Astrocyte (in vitro differentiated cells and primary cell): ENCODE data around the gene TENT5A. TPM values are rescaled to one million over a fixed set of nuclear protein-coding genes. Genes with fewer than 3 reads are reported as not detected.

Experiments used
- DNase-seq: peaks from one replicate; pipeline ENCODE4 v3.0.0-alpha.2; 2010; ENCODE audit warnings: low read depth
- FAIRE-seq: peaks from 2 replicates; lab custom pipeline; 2011; peaks lifted over from hg19 to GRCh38; lab: Jason Lieb, UNC
- H2AFZ ChIP-seq: 2 replicates; pipeline ENCODE4 v1.6.0; 2012; ENCODE audit warnings: low read depth, low read length, inconsistent platforms
- H3K27ac ChIP-seq: 2 replicates; pipeline ENCODE4 v1.5.1; 2011; ENCODE audit warnings: low read depth, low read length, inconsistent platforms
- H3K27me3 ChIP-seq: 2 replicates; pipeline ENCODE4 v1.6.0; 2011; ENCODE audit warnings: low read length, inconsistent platforms; ENCODE audit not compliant: insufficient read depth
- H3K36me3 ChIP-seq: 2 replicates; pipeline ENCODE4 v1.5.1; 2011; ENCODE audit warnings: low read length, inconsistent platforms; ENCODE audit not compliant: insufficient read depth
- H3K4me1 ChIP-seq: 2 replicates; pipeline ENCODE4 v1.5.1; 2011; ENCODE audit warnings: low read length, inconsistent platforms; ENCODE audit not compliant: insufficient read depth
- H3K4me2 ChIP-seq: 2 replicates; pipeline ENCODE4 v1.6.0; 2012; ENCODE audit warnings: low read length, inconsistent platforms
- H3K4me3 ChIP-seq: 2 replicates; pipeline ENCODE4 v1.5.1; 2011; ENCODE audit warnings: low read depth, mild to moderate bottlenecking, low read length, inconsistent platforms; ENCODE audit not compliant: insufficient read depth
- H3K79me2 ChIP-seq: 2 replicates; pipeline ENCODE4 v1.6.0; 2012; ENCODE audit warnings: mild to moderate bottlenecking, low read length, inconsistent platforms; ENCODE audit not compliant: insufficient read depth
- H3K9ac ChIP-seq: 2 replicates; pipeline ENCODE4 v1.6.0; 2012; ENCODE audit warnings: mild to moderate bottlenecking, low read length, inconsistent platforms
- H3K9me3 ChIP-seq: 2 replicates; pipeline ENCODE4 v1.5.1; 2012; ENCODE audit warnings: low read depth, mild to moderate bottlenecking, low read length, inconsistent platforms; ENCODE audit not compliant: insufficient read depth
- H4K20me1 ChIP-seq: 2 replicates; pipeline ENCODE4 v1.6.0; 2012; ENCODE audit warnings: low read length, inconsistent platforms; ENCODE audit not compliant: insufficient read depth
- H3K27ac Mint-ChIP-seq: one replicate; pipeline ENCODE4 v1.8.0; 2021; ENCODE audit warnings: mild to moderate bottlenecking, mixed read lengths; ENCODE audit not compliant: unreplicated experiment
- H3K27me3 Mint-ChIP-seq: one replicate; pipeline ENCODE4 v1.8.0; 2021; ENCODE audit warnings: low read depth, mixed read lengths; ENCODE audit not compliant: unreplicated experiment
- H3K36me3 Mint-ChIP-seq: one replicate; pipeline ENCODE4 v1.8.0; 2021; ENCODE audit warnings: low read depth, mixed read lengths; ENCODE audit not compliant: unreplicated experiment
- H3K4me1 Mint-ChIP-seq: one replicate; pipeline ENCODE4 v1.8.0; 2021; ENCODE audit warnings: low read depth, mixed read lengths; ENCODE audit not compliant: unreplicated experiment
- H3K4me3 Mint-ChIP-seq: one replicate; pipeline ENCODE4 v1.8.0; 2021; ENCODE audit warnings: mild to moderate bottlenecking, moderate library complexity, mixed read lengths; ENCODE audit not compliant: unreplicated experiment
- H3K9me3 Mint-ChIP-seq: one replicate; pipeline ENCODE4 v1.8.0; 2021; ENCODE audit warnings: mild to moderate bottlenecking, mixed read lengths; ENCODE audit not compliant: unreplicated experiment
- CTCF ChIP-seq: IDR thresholded peaks from 2 replicates; pipeline ENCODE4 v1.5.1; 2011; ENCODE audit warnings: low read depth, mild to moderate bottlenecking, inconsistent platforms, low read length, moderate library complexity; ENCODE audit not compliant: insufficient read depth
- EZH2 ChIP-seq: IDR thresholded peaks from 2 replicates; pipeline ENCODE4 v1.6.1; 2012; ENCODE audit warnings: mild to moderate bottlenecking, low read length, inconsistent platforms; ENCODE audit not compliant: insufficient read depth
- total RNA-seq: library from RNA; stranded (reverse); gene quantifications from 2 replicates; pipeline ENCODE4 v1.2.1, GENCODE V29; 2021

TENT5A gene
- total RNA-seq, 1 donor from 2014 or later: 17.8 TPM

- Histone ChIP-seq H3K4me1 (no peaks in the 10 kb centered on the region), H3K79me2 (no peaks in the 10 kb centered on the region), H3K9me3 (no peaks in the 10 kb centered on the region), H4K20me1 (no peaks in the 10 kb centered on the region), H3K36me3 (no peaks in the 10 kb centered on the region), H3K27me3 (no peaks in the 10 kb centered on the region), H3K27ac (no peak overlapping the region), H2AFZ (no peak overlapping the region), H3K4me2 (no peak overlapping the region), H3K4me3 (no peak overlapping the region), H3K9ac (no peak overlapping the region)
- H3K9me3 Mint-ChIP-seq: no peaks in the 10 kb centered on the region
- DNase-seq: no peak
- TF ChIP-seq CTCF: no peak
- TF ChIP-seq EZH2: no peak
- peaks cover 2% of the 10 kb centered on the region for H3K4me1 Mint-ChIP-seq
- H3K27me3 Mint-ChIP-seq: no peaks in the 10 kb centered on the region
- FAIRE-seq: no peak
- no peak overlapping the region for H3K4me3 Mint-ChIP-seq
- H3K27ac Mint-ChIP-seq: no peak overlapping the region
- no peaks in the 10 kb centered on the region for H3K36me3 Mint-ChIP-seq
Measured at GRCh38 chr6:81714684-81715083, 37.8 kb downstream of the TENT5A start.

GRCh38 chr6:81713205-81713604 is 39.3 kb downstream of the TENT5A start:
- Mint-ChIP-seq H3K4me3 (no peak overlapping the region), H3K9me3 (no peaks in the 10 kb centered on the region), H3K27ac (no peak overlapping the region), H3K27me3 (no peaks in the 10 kb centered on the region), H3K36me3 (no peaks in the 10 kb centered on the region), H3K4me1 (peaks cover 5% of the 10 kb centered on the region)
- Histone ChIP-seq H3K79me2 (no peaks in the 10 kb centered on the region), H3K4me2 (no peak overlapping the region), H3K4me3 (no peak overlapping the region), H3K27ac (no peak overlapping the region), H3K9me3 (no peaks in the 10 kb centered on the region), H3K27me3 (no peaks in the 10 kb centered on the region), H3K9ac (no peak overlapping the region), H2AFZ (no peak overlapping the region), H3K4me1 (peaks cover 5% of the 10 kb centered on the region), H3K36me3 (no peaks in the 10 kb centered on the region), H4K20me1 (no peaks in the 10 kb centered on the region)
- no peak for TF ChIP-seq EZH2
- TF ChIP-seq CTCF: no peak
- no peak for FAIRE-seq
- DNase-seq: no peak

- FAIRE-seq: no peak
- H3K4me3 ChIP-seq: no peak overlapping the region
- Mint-ChIP-seq H3K36me3 (no peaks in the 10 kb centered on the region), H3K27ac (no peak overlapping the region), H3K4me1 (peaks cover 3% of the 10 kb centered on the region), H3K9me3 (no peaks in the 10 kb centered on the region), H3K4me3 (no peak overlapping the region), H3K27me3 (no peaks in the 10 kb centered on the region)
- H3K4me2 ChIP-seq: peak overlapping the region; percentile 17
- no peaks in the 10 kb centered on the region for H3K79me2 ChIP-seq
- no peaks in the 10 kb centered on the region for H3K27me3 ChIP-seq
- H3K4me1 ChIP-seq: peaks cover 6% of the 10 kb centered on the region
- H3K36me3 ChIP-seq: no peaks in the 10 kb centered on the region
- no peak overlapping the region for H2AFZ ChIP-seq
- no peaks in the 10 kb centered on the region for H3K9me3 ChIP-seq
- TF ChIP-seq EZH2 (no peak), CTCF (no peak)
- H4K20me1 ChIP-seq: no peaks in the 10 kb centered on the region
- no peak overlapping the region for H3K9ac ChIP-seq
- DNase-seq: peak; percentile 69
- H3K27ac ChIP-seq: no peak overlapping the region
Measured at GRCh38 chr6:81708113-81708699, 44.3 kb downstream of the TENT5A start.
